ENCODE data around the gene MRFAP1.
"Not testable (repeated sequence)": the region's sequence is repeated elsewhere in the genome, so short reads cannot be mapped to it uniquely, and the experiment has no call there.

Gene MRFAP1

DNA sequence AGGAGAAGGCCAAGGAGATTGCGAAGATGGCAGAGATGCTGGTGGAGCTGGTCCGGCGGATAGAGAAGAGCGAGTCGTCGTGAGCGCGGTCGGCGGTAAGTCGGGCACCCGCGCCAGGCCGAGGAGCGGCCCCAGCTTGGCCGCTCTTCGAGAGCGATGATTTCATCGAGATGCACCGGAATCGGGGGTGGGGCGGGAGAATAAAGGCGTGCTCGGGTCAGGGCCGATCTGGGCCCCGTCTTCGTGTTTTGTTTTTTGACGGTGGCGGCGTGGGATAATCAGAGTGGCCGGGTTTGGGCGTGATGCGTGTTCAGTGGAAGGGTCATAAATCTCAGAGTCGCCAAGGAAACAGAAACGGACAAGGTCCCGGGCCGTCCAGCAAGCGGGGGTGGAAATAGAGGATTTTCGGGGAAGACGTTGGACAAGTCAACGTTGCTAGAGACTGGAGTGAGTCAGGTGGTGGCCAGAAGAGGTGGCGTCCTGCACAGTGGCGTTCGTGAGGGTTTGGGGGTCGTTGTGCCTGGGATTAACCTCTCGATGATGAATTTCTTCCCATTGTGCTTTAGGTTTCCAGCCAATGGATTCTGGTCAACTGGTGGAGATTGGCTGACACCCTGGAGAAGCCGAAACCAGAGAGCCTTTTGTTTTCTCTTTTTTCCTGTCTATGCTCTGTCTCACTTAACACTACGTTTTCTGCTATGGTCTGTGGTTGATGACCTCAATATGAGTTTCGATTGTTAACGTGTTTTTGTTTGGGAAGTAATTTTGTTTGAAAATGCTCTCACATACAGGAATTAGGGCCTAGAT lies 882 bp downstream of the MRFAP1 start:
- DNase-seq: no peak

DNA sequence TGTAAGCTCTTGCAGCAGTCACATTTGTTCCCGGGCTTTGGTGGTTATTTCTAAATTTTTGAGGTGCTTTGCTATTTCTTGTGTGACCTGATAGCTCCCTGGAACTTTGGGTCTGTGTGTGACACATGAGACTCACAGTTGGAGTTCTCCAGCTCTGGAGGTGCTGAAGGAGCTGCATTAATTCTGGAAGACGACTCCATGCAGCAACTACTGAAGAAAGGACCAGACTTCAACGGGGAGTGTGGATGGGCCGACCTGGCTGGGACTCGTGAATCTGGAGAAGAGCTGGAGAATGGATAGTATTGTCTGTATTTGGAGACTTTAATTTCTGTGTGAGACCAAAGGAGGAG lies 1.5 kb downstream of the MRFAP1 start:
- no peak for DNase-seq

DNA sequence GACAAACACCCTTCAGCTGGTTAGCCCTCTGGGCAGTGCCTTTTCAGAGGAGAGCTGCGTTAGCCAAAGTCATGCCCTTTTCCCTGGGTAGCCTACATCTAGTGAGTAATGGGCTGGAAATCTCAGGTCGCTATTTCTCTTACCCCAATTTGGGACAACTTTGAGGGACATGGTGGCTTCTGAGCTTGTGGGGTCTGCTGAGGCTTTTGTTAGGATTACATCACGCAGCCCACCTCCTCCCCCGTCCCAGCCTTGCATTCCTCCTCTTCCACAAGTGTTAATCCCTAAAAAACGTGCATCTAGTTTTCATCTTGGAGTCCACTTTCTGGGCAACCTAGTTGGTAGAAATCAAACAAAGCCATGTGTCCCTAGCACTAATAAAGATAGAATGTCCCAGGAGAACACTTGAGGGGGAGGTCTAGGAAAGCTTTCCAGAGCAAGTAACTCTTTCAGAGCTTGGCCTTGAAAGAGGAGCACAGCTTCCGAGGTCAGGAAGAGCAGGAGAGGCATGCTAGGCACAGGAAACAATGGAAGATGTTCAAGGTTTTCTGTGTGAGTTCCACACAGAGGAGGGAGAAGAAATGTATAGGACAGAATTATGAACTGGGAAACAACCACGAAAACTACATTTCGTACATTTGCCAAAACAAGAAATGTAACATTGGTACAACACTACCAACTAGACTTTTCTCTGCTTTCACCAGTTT lies 2.8 kb downstream of the MRFAP1 start:
- DNase-seq: no peak

- no peak for DNase-seq
Measured at GRCh38 chr4:6644792-6645530, 4.5 kb downstream of the MRFAP1 start.

GRCh38 chr4:6647169-6647568 lies 6.7 kb downstream of the MRFAP1 start:
- no peak for DNase-seq

- DNase-seq: no peak
Measured at GRCh38 chr4:6647582-6648230, 7.2 kb downstream of the MRFAP1 start.

DNA sequence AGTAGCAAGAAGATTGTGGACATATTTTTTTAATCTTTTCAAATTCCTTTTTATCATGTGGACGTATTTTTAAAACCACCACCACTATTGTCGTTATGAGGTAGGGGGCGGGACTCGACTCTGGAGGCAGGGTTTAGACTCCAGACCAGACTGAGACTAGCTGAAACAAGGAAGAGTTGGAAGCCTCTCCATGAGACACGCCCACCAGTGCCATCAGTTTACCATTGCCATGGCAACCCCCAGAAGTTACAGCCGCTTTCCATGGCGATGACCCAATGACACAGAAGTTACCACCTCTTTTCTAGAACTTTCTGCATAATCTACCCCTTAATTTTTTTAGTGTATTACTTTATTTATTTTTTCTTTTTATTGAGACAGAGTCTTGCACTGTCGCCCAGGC lies 8.7 kb downstream of the MRFAP1 start:
- no peak for DNase-seq

DNA sequence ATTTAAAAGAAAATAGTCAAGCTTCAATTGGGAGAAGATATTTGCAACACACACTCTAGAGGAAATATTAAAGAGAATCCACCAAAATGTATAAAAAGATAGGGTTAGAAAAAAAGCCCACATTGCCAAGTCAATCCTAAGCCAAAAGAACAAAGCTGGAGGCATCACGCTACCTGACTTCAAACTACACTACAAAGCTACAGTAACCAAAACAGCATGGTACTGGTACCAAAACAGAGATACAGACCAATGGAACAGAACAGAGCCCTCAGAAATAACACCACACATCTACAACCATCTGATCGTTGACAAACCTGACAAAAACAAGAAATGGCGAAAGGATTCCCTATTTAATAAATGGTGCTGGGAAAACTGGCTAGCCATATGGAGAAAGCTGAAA lies 13.7 kb downstream of the MRFAP1 start:
- DNase-seq: not testable (repeated sequence)

DNA sequence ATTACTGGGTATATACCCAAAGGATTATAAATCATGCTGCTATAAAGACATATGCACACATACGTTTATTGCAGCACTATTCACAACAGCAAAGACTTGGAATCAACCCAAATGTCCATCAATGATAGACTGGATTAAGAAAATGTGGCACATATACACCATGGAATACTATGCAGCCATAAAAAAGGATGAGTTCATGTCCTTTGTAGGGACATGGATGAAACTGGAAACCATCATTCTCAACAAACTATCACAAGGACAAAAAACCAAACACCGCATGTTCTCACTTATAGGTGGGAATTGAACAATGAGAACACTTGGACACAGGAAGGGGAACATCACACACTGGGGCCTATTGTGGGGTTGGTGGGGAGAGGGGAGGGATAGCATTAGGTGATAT lies 14.8 kb downstream of the MRFAP1 start:
- not testable (repeated sequence) for DNase-seq

DNA sequence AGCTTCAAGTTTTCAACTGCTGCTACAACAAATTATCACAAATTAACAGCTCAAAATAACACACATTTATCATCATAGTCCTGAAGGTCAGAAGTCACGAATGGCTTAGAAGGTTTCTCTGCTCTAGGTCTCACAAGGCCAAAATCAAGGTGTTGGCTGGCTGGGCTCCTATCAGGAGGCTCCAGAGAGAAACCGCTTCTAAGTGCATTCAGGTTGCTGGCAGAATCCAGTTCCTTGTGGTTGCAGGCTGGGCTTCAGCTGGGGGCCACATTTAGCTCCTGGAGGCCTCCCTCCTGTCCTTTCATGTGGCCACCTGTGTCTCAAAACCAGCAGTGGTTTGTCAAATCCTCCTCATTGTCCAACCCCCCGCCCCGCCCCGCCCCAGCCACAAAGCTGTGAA lies 15.4 kb downstream of the MRFAP1 start:
- DNase-seq: no peak

DNA sequence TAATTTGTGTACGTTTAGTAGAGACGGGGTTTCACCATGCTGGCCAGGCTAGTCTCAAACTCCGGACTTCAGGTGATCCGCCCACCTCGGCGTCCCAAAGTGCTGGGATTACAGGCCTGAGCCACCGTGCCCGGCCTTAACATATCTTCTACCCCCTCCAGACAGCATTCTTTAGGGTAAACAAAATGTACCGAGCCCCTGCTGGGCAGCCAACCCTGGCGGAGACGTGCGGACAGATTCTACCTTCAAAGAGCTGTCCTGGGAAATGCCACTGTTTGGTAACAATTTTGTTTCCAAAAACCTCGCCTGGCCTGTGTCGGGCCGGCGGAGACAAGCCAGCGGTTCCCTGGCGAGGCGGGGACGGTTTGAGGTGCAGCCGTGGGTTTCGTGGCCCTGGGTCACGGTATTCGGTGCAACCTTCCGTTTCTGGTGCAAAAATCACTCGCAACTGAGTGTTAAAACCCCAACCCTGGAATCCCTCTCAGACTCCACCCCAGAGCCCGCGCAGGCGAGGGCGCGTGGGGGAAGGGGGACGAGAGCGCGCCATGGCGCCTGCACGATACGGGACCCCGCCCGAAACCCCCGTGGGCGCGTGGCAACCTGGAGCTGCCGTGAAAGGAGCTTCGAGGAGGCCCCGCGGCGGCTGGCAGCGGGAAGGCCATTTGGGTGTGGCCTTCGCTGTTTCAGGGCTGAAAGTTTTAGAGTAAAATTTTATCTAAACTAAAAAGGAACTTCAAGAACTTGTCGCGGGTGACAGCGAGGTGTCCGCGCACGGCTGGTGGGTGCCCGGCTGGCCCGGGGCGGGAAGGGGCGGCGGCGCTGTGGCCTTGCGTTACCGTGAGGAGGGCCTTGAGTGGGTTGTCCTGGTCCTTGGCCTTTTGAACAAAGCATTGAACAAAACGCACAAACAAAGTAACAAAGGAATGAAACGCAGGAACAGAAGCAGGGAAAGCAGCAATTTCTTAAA lies 17.0 kb downstream of the MRFAP1 start:
- DNase-seq: peak; percentile 46

DNA sequence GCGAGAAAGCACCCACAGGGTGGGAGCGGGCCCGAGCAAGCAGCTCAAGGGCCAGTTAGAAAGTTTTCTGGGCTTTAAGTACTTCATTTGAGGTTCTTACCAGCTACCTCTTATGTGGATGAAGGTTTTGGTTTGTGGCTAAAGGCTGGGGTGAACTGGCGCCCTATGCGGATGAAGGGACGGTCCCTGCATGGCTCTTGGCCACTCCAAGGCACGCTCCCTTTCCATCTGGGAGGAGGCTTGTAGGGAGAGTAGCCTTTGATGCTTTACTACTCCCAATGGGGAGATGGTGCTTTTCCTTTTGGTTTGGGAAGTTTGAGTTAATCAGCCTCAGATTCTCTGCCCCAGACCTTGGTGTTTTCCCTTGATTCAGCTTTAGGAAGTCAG lies 17.7 kb downstream of the MRFAP1 start:
- DNase-seq: no peak

DNA sequence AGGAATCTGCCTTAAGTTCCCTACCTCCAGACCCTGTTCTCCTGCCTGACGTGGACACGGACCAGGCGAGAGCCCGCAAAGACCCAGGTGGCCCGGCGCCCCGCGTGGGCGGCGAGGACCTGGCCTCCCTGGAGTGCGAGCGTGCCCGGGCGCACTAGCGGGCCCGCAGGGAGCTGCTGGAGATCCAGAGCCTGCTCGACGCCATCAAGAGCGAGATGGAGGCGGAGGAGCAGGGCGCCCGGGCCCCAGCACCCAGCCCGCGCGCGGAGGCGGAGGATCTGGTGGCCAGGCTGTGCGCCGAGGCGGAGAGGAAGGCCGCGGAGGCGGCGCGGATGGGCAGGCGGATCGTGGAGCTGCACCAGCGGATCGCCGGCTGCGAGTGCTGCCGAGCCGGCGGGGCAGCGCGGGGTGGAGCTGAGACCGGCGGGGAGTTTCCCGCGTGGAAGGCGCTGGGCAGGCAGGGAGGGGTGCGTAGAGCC lies 18.2 kb downstream of the MRFAP1 start:
- peak; percentile 76 for DNase-seq

- no peak for DNase-seq
Measured at GRCh38 chr4:6659897-6660296, 19.4 kb downstream of the MRFAP1 start.

- DNase-seq: no peak
Measured at GRCh38 chr4:6660430-6660829, 19.9 kb downstream of the MRFAP1 start.

DNA sequence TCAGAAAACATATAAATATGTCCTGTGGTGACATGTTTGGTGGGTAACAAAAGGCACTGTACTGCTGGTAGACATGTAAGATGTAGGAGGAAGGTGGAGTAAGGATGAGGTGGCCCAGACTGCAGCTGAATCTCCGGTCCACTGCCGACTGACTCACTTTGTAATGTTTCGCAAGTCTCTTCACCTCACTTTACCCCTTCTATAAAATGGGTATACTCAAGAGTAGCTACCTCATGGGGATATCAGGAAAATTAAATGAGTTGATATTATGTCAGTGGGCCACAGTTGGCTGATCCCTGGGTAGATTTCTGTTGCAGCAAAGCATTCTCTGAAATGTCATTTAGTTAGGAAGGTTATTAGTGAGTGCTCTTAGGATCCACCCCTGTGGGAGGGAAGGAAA lies 22.1 kb downstream of the MRFAP1 start:
- no peak for DNase-seq

- DNase-seq: peak; percentile 51
Measured at GRCh38 chr4:6663596-6664393, 23.3 kb downstream of the MRFAP1 start.

DNA sequence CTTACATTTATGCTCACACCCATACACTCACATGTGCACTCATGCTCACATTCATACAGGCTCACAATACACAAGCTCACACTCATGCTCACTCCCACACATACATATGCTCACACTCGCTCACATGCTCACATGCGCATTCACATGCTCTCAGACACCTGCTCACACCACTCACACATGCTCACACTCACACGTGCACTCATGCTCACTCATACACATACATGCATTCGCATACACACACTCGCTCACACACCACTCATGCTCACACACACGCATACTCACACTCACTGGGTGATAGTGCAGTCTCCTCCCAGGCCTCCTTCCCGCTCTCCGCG lies 24.8 kb downstream of the MRFAP1 start:
- DNase-seq: no peak

- no peak for DNase-seq
Measured at GRCh38 chr4:6668391-6668790, 27.9 kb downstream of the MRFAP1 start.

GRCh38 chr4:6671648-6672047 lies 31.2 kb downstream of the MRFAP1 start:
- no peak for DNase-seq

DNA sequence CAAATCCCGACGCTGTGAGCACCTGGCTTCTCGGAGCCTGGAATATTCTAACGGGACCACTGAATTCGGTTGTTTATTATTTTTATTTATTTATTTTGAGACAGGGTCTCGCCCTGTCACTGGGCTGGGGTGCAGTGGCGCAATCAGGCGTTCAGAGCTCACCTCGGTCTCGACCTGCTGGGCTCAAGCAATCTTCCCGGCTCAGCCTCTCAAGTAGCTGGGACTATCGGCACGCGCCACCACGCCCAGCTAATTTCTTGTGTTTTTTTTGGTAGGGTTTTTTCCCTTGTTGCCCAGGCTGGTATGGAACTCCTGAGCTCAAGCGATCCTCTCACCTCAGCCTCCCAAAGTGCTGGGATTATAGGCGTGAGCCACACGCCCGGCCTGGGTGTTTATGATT lies 31.6 kb downstream of the MRFAP1 start:
- DNase-seq: no peak

Data from retina (tissue), 1 donor.